A673 (cell line): ENCODE results near the gene ADAT1. TPM values are rescaled to one million over a fixed set of nuclear protein-coding genes. Genes with fewer than 3 reads are reported as not detected.

Experiments
- BruUV-seq: library from RNA; stranded (reverse); fragments of 400-500 nt; replicated peaks from 2 replicates; lab custom pipeline; 2021; lab: Mats Ljungman, UMichigan
- CTCF ChIA-PET: fragments of 300-600 bp; sonication (Branson Sonifier 250); formaldehyde crosslinking; loops from one replicate; lab custom pipeline; 2022; ENCODE audit warnings: antibody characterized with exemption; lab: Charles Lee
- POLR2A ChIA-PET: fragments of 300-600 bp; sonication (Branson Sonifier 250); formaldehyde crosslinking; loops from one replicate; lab custom pipeline; 2022; ENCODE audit warnings: antibody characterized with exemption; ENCODE audit not compliant: low non-redundant PET; lab: Charles Lee
- DNase-seq: peaks from one replicate; pipeline ENCODE4 v3.0.0-alpha.2; 2015; ENCODE audit warnings: low spot score
- H3K27ac ChIP-seq: fragments of 200-600 bp; sonication (generic); 2 replicates; pipeline ENCODE4 v1.5.1; 2016; ENCODE audit warnings: mixed run types, low read depth, mild to moderate bottlenecking, mixed read lengths, antibody characterized with exemption, low read length; ENCODE audit not compliant: poor library complexity, severe bottlenecking
- H3K27me3 ChIP-seq: fragments of 200-600 bp; sonication (generic); replicated peaks from 2 replicates; pipeline ENCODE4 v1.6.1; 2017; ENCODE audit warnings: mixed run types, low read depth, mild to moderate bottlenecking, mixed read lengths, antibody characterized with exemption, low read length; ENCODE audit not compliant: insufficient read depth, poor library complexity
- H3K36me3 ChIP-seq: fragments of 200-600 bp; sonication (generic); 2 replicates; pipeline ENCODE4 v1.6.1; 2016; ENCODE audit warnings: mixed run types, mild to moderate bottlenecking, mixed read lengths, antibody characterized with exemption, low read length; ENCODE audit not compliant: insufficient read depth, poor library complexity, severe bottlenecking
- H3K4me1 ChIP-seq: fragments of 200-600 bp; sonication (generic); 2 replicates; pipeline ENCODE4 v1.6.1; 2017; ENCODE audit warnings: mixed run types, mild to moderate bottlenecking, mixed read lengths, antibody characterized with exemption, low read length; ENCODE audit not compliant: insufficient read depth, poor library complexity, severe bottlenecking
- H3K4me3 ChIP-seq: fragments of 200-600 bp; sonication (generic); 2 replicates; pipeline ENCODE4 v1.5.1; 2016; ENCODE audit warnings: low read depth, mixed run types, mild to moderate bottlenecking, mixed read lengths, low read length; ENCODE audit not compliant: poor library complexity, severe bottlenecking
- H3K9me3 ChIP-seq: fragments of 200-600 bp; sonication (generic); 2 replicates; pipeline ENCODE4 v1.6.1; 2016; ENCODE audit warnings: mixed run types, low read depth, mild to moderate bottlenecking, mixed read lengths, antibody characterized with exemption, low read length; ENCODE audit not compliant: poor library complexity, severe bottlenecking
- EZH2 ChIP-seq: fragments of 200-600 bp; sonication (generic); IDR thresholded peaks from 2 replicates; pipeline ENCODE4 v1.6.1; 2017; ENCODE audit warnings: borderline replicate concordance, low read depth, mild to moderate bottlenecking, mixed read lengths, antibody characterized with exemption, low read length; ENCODE audit not compliant: poor library complexity, severe bottlenecking
- intact Hi-C: fragments of 100-400 bp; cut with micrococcal nuclease; formaldehyde crosslinking; loops from one replicate; pipeline ENCODE4 v1.10.0; 2022; ENCODE audit not compliant: unreplicated experiment
- total RNA-seq: library from RNA; stranded (reverse); gene quantifications from 2 replicates; pipeline ENCODE4 v1.2.3, GENCODE V29; 2021
- TF ChIP-seq, protein P1 (sequence below): fragments of 300-800, 200-600 bp; sonication (generic); conservative IDR thresholded peaks from 2 replicates; pipeline ENCODE4 v1.5.1; 2017; ENCODE audit warnings: low read depth, mild to moderate bottlenecking, antibody characterized with exemption, low read length, moderate library complexity, mixed read lengths

ADAT1 gene
- total RNA-seq, 1 experiment from 2014 or later, result 79.7 TPM

DNA sequence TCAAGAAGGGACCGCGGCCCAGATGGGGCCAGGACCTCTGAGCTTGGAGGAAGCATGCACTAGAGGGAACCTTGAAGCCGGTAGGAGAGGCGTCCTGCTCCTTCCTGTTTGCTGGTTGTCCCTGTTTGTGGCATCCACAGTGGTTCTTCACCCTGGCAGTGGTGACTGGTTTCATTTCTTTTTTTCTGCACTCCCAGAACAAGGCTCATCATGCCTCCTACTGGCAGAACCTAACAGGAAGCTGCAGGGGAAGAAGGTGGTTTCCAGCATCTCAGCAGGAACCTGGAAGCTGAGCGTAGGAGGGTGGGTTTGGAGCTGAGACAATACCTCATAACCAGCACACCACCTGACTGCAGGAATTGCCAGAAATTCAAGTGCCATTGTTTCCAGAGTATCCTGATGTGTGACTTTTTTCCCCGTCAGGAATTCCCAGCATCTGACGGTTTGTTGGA is 72.8 kb downstream of the ADAT1 start:
- H3K4me3 ChIP-seq, result no peak overlapping the region
- peak; percentile 61 for DNase-seq
- no peak overlapping the region for H3K27ac ChIP-seq
- TF ChIP-seq EZH2, result no peak
- TF ChIP-seq, protein P1, sequence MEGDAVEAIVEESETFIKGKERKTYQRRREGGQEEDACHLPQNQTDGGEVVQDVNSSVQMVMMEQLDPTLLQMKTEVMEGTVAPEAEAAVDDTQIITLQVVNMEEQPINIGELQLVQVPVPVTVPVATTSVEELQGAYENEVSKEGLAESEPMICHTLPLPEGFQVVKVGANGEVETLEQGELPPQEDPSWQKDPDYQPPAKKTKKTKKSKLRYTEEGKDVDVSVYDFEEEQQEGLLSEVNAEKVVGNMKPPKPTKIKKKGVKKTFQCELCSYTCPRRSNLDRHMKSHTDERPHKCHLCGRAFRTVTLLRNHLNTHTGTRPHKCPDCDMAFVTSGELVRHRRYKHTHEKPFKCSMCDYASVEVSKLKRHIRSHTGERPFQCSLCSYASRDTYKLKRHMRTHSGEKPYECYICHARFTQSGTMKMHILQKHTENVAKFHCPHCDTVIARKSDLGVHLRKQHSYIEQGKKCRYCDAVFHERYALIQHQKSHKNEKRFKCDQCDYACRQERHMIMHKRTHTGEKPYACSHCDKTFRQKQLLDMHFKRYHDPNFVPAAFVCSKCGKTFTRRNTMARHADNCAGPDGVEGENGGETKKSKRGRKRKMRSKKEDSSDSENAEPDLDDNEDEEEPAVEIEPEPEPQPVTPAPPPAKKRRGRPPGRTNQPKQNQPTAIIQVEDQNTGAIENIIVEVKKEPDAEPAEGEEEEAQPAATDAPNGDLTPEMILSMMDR, result peak; percentile 65
- ChIA-PET POLR2A (no interaction called here), CTCF (interaction anchor here (0.8 to 1.0 kb wide), 3 partner anchors 29 to 214 kb away, joined by 3 to 7 read pairs (median 3); no protein-coding TSS in a partner anchor)
- no peaks in the 10 kb centered on the region for H3K27me3 ChIP-seq
- no peaks in the 10 kb centered on the region for H3K9me3 ChIP-seq
- H3K36me3 ChIP-seq, result no peaks in the 10 kb centered on the region
- BruUV-seq, result no TSS peak
- H3K4me1 ChIP-seq, result peaks cover 4% of the 10 kb centered on the region
- intact Hi-C loops, result no loop called here

Other genes starting within 250 kb of the ADAT1 start
- gene CFDP1, start 189.8 kb downstream of the ADAT1 start, total RNA-seq, result 89.5 and 97.6 TPM in 2 replicates
- gene TMEM170A, start 158.6 kb downstream of the ADAT1 start, total RNA-seq, result 25.9 and 30.4 TPM in 2 replicates
- gene CHST6, start 127.8 kb downstream of the ADAT1 start, total RNA-seq, result 4.5 and 5.0 TPM in 2 replicates
- gene CHST5, start 87.2 kb downstream of the ADAT1 start, total RNA-seq, result 0.33 and 0.54 TPM in 2 replicates
- 17.3 and 19.4 TPM in 2 replicates for gene TMEM231, start 67.0 kb downstream of the ADAT1 start, total RNA-seq
- gene GABARAPL2, start 56.9 kb downstream of the ADAT1 start, total RNA-seq, result 88.8 and 95.4 TPM in 2 replicates
- 244 and 253 TPM in 2 replicates for gene KARS1, start 24.4 kb upstream of the ADAT1 start, total RNA-seq
- 43.0 and 48.5 TPM in 2 replicates for gene TERF2IP, start 24.5 kb upstream of the ADAT1 start, total RNA-seq
- gene CPHXL2, start 53.7 kb upstream of the ADAT1 start, total RNA-seq, result not detected in 2 replicates
- gene DUXB, start 78.2 kb upstream of the ADAT1 start, total RNA-seq, result not detected in 2 replicates
- not detected in 2 replicates for gene CPHXL, start 103.2 kb upstream of the ADAT1 start, total RNA-seq